ENCODE results near the gene GEMIN4.
"Not testable (repeated sequence)": the region's sequence is repeated elsewhere in the genome, so short reads cannot be mapped to it uniquely, and the experiment has no call there.

GEMIN4 gene

DNA sequence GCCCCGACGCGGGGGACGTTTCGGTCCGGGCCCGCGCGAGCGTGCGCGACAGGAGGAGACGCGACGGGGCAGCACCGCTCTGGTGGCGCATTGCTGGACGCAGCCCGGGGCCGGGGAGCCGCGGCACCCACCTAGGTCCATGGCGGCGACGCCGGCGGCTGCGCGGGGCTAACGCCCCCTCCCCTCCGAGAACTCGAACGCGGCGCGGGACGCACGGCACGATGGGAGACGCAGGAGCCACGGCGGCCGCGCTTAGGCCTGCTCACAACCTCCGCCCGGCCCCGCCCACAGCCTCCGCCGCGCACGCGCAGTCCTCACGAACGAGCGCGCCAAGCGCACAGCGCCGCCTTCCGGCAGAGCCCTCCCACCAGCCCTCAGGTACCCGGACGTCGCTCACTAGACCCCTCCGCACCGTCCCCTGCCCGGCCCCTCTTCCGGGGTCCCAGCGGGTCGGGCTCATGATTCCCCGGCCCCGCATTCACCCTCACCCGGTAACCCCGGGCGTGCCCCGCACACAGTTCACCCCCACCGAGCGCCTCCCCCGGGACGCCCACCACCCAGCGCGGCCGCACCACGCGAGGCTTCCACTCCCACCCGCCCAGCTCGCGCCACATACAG, at the start of gene GEMIN4:
TSS of gene GEMIN4 (minus strand) at position 263 of the 618 bp plus-strand sequence. CDS start at position 141, 122 bp downstream.
- DNase-seq, result peak in 55 of 56 donors; percentile 34 to 94 (median 81)

- DNase-seq, result no peak
Observed at GRCh38 chr17:801660-802059, 49.6 kb upstream of the GEMIN4 start.

- DNase-seq, result no peak
Observed at GRCh38 chr17:800446-801242, 48.6 kb upstream of the GEMIN4 start.

- DNase-seq, result no peak
Observed at GRCh38 chr17:799261-799660, 47.2 kb upstream of the GEMIN4 start.

DNA sequence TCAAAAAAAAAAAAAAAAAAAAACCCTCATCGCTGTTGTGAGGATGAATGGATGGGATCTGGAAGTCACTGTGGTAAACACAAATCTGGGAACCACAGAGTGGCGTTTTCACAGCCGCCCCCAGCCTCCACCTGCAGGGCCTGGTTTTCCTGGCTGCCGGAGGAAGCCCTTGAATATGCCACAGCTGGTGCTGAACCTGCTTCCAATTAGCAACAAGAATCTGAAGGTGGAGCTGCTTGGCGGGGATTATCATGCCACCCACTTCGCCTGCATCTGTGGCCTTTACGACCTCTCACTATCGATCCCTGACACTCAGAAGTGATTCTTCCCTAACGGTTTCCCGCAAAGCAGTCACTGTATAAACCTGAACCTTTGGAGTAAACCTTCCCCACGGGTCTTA, 46.2 kb upstream of the GEMIN4 start:
- DNase-seq, result no peak

DNA sequence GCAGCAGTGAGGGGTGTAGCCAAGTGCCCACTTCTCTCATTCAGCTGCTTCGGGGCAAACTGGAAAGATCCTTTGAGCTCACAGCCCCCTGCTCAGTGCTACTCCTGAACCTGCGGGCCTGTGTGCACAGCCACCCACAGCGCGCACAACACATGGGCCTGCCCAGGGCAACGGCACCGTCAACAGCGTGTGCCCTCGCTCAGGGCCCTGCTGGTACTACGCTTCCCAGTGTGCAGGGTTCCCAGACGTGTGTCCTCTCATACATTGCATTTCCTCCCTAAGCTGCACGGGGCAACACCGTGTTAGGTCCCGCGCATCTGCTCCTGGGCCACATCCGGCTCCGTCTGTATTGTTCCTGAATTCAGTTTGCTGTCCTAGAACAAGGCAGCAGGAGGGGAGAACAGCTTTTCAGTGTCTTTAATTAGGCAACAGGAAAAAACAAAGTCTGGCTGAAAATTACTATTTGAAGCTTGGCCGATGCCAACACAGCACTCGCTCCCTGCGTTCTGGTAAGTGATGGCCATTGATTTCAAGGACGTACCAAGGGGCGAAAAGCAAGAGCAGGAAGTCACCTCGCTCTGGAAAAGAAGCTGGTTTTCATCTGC, 45.3 kb upstream of the GEMIN4 start:
- no peak for DNase-seq

- DNase-seq, result no peak
Observed at GRCh38 chr17:796609-797008, 44.5 kb upstream of the GEMIN4 start.

GRCh38 chr17:795721-796120, 43.7 kb upstream of the GEMIN4 start:
- DNase-seq, result no peak

DNA sequence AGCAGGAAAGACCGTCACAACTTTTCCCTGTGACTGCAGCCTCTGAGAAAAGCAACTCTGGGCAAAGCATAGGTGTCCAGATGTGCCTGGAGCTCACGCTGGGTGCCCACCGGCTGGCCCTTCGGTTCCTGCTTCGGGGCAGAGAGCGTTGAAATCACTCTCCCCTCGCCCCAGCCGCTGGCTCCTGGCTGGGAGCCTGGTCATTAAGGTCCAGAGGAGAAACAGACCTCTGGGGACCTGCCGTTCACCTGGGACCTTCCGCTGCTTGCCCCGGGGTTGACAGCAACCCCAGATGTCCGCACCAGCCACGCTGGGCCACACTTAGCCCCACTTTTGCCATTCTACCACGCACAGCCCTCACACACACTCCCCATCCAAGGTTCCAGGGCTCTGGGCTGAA, 43.2 kb upstream of the GEMIN4 start:
- DNase-seq, result no peak

DNA sequence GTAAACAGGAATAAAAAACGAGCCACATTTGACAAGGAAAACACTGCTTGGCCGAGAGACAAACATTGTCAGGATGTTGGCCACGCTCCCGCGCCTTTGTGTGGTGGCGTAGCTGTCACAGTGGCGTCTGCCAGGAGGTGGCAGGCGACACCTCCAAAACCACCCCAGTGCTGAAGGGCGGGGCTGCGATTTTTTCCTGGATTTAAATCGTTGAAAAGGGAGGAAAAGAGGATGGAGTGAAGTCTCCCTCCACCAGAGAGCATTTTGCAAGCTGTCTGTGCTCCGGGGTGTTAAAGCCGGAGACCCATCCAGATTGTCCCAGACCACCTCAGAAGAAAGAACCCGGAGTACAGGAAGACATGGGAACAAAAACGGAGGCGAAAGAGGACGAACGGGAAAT, 42.8 kb upstream of the GEMIN4 start:
- DNase-seq, result peak; percentile 19 to 91 (median 70)

DNA sequence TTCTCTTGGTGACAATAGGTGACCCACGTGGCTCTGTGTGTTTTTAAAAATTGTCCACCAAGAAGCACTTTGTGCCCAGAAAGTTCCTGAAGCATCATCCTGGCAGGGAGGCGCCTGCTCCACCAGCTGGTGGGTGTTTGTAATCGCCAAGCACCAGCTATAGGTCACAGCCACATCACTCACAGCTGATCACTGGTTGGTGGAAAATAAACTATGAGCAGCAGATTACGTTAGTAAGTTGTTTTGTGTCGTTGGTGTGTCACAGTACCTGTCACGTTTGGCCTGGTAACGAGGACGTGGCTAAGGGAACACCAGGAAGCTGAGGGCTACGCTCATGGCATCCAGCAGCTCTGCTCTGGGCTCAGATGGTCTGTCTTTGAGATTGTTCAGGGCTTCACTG, 40.2 kb upstream of the GEMIN4 start:
- DNase-seq, result no peak

GRCh38 chr17:791829-792228, 39.8 kb upstream of the GEMIN4 start:
- no peak for DNase-seq

GRCh38 chr17:790874-791247, 38.8 kb upstream of the GEMIN4 start:
- DNase-seq, result peak in 3 of 56 donors; percentile 15 to 41 (median 30)

DNA sequence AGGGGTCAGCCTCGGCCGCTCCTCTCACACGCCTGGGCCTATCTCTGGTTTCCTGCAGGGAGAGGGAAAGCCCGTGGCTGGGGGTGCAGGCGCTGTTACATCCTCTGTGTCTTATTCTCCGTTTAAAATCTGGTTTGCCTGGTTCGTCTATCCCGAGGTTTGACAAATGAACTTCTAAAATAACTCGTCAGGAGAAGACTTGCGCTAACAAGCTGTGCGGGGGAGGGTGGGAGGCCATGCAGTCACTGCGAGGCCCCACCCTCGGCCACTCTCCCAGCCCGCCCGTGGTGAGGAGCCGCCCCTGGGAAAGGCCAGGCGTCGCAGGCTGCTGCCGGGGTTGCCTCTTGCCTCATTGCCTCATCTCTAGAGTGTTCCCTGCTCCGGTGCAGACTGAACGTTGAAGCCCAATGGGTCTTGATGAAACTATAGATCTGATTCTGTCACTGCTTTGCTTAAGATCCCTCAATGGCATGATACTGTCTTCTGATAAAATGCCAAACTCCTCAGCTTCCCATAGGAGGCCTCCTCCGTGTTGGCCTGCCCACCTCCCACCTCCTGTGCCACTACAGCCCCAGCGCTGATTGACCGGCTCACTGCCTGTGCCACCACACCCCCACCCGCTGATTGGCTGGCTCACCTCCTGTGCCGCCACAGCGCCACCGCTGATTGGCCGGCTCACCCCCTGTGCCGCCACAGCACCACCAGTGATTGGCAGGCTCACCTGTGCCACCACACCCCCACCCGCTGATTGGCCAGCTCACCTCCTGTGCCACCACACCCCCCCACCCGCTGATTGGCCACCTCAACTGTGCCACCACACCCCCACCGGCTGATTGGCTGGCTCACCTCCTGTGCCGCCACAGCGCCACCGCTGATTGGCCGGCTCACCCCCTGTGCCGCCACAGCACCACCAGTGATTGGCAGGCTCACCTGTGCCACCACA, 38.1 kb upstream of the GEMIN4 start:
- peak in 4 of 56 donors; percentile 18 to 69 (median 44) for DNase-seq

DNA sequence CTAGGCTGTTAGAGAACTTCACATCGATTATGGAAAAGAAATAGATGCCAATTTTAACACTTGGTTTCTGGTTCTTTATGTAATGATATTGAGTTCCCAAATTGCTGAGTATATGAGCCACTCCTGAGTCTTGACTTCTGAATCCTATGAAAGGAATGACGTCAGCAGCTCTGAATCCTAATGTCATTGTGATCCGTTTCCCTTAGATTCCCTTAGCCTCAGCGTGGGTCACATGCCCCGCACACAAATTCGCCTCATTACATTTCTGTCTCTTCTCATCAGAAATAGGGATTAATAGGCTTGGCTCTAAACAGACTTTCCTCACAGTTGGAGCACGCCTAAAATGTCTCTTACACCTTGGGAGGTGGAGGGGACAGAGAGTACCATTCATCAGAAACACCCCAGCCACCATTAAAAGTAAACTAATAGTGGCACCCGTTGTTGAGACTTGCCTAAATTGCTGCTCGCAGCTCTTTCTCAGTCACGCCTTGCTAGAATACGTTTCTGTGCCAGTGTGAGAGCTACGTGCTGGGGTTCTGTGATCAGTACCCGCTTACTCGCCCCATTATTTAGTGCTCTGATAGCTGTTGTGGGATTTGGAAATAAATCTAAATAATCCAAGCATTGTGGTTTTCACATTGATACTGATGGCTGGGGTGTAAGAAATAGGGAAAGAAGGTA, 37.2 kb upstream of the GEMIN4 start:
- no peak for DNase-seq

DNA sequence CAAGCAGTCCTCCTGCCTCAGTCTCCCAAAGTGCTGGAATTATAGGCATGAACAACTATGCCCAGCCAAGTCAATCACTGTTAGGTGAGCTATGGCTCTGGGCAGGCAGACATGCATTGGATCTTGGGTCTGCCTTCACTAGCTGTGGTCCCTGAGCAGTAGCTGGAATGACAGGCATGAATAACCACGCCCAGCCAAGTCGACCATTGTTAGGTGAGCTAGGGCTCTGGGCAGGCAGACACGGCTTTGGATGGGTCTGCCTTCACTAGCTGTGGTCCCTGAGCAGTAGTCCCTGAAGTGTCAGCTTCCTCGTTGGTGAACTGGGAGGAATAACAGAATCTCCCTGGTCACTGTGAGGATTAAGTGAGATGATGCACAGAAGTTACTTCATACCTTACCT, 36.5 kb upstream of the GEMIN4 start:
- no peak for DNase-seq

- no peak for DNase-seq
Observed at GRCh38 chr17:787641-788221, 35.7 kb upstream of the GEMIN4 start.

- DNase-seq, result not testable (repeated sequence)
Observed at GRCh38 chr17:785901-786300, 33.8 kb upstream of the GEMIN4 start.

- no peak for DNase-seq
Observed at GRCh38 chr17:784143-784542, 32.1 kb upstream of the GEMIN4 start.
